GM23248 (cell line): ENCODE data around the gene LKAAEAR1. TPM values are rescaled to one million over a fixed set of nuclear protein-coding genes. Genes with fewer than 3 reads are reported as not detected.
"Not testable (repeated sequence)": the region's sequence is repeated elsewhere in the genome, so short reads cannot be mapped to it uniquely, and the experiment has no call there.

Source experiments
- DNase-seq: peaks from one replicate; pipeline ENCODE4 v3.0.0-alpha.2; 2015
- H2AFZ ChIP-seq: fragments of 200-600 bp; sonication (generic); 2 replicates; pipeline ENCODE4 v1.6.1; 2016; ENCODE audit warnings: antibody characterized with exemption
- H3F3A ChIP-seq: fragments of 200-600 bp; sonication (generic); 2 replicates; pipeline ENCODE4 v1.6.1; 2016; ENCODE audit warnings: mild to moderate bottlenecking, antibody characterized with exemption, mixed run types; ENCODE audit not compliant: insufficient read depth
- H3K27ac ChIP-seq: fragments of 200-600 bp; sonication (generic); 2 replicates; pipeline ENCODE4 v1.5.1; 2016; ENCODE audit warnings: mild to moderate bottlenecking
- H3K27me3 ChIP-seq: fragments of 200-600 bp; sonication (generic); replicated peaks from 2 replicates; pipeline ENCODE4 v1.6.1; 2016; ENCODE audit warnings: mild to moderate bottlenecking; ENCODE audit not compliant: insufficient read depth
- H3K36me3 ChIP-seq: fragments of 200-600 bp; sonication (generic); 2 replicates; pipeline ENCODE4 v1.6.1; 2016; ENCODE audit warnings: low read depth, mild to moderate bottlenecking
- H3K4me1 ChIP-seq: fragments of 200-600 bp; sonication (generic); 2 replicates; pipeline ENCODE4 v1.6.1; 2016; ENCODE audit warnings: mild to moderate bottlenecking; ENCODE audit not compliant: insufficient read depth
- H3K4me2 ChIP-seq: fragments of 200-600 bp; sonication (generic); one replicate; pipeline ENCODE4 v1.6.1; 2016; ENCODE audit warnings: mild to moderate bottlenecking; ENCODE audit not compliant: unreplicated experiment
- H3K4me3 ChIP-seq: fragments of 200-600 bp; sonication (generic); 2 replicates; pipeline ENCODE4 v1.5.1; 2016; ENCODE audit warnings: mild to moderate bottlenecking
- H3K79me2 ChIP-seq: fragments of 200-600 bp; sonication (generic); 2 replicates; pipeline ENCODE4 v1.6.1; 2016; ENCODE audit warnings: mild to moderate bottlenecking; ENCODE audit not compliant: insufficient read depth
- H3K9ac ChIP-seq: fragments of 200-600 bp; sonication (generic); 2 replicates; pipeline ENCODE4 v1.6.1; 2016; ENCODE audit warnings: mild to moderate bottlenecking
- H3K9me2 ChIP-seq: fragments of 200-600 bp; sonication (generic); 2 replicates; pipeline ENCODE4 v1.6.1; 2016; ENCODE audit warnings: mixed run types, mild to moderate bottlenecking, moderate library complexity; ENCODE audit not compliant: insufficient read depth
- H3K9me3 ChIP-seq: fragments of 200-600 bp; sonication (generic); one replicate; pipeline ENCODE4 v1.6.1; 2017; ENCODE audit warnings: low read depth
- H4K20me1 ChIP-seq: fragments of 200-600 bp; sonication (generic); 2 replicates; pipeline ENCODE4 v1.6.0; 2016; ENCODE audit not compliant: insufficient read depth
- EZH2 ChIP-seq: fragments of 200-600 bp; sonication (generic); IDR thresholded peaks from 2 replicates; pipeline ENCODE4 v1.6.1; 2018; ENCODE audit warnings: antibody characterized with exemption, mild to moderate bottlenecking; ENCODE audit not compliant: insufficient read depth, poor library complexity, severe bottlenecking
- EZH2phosphoT487 ChIP-seq: fragments of 200-600 bp; sonication (generic); IDR thresholded peaks from 2 replicates; pipeline ENCODE4 v1.6.1; 2018; ENCODE audit warnings: antibody characterized with exemption, moderate library complexity, mild to moderate bottlenecking, low read depth; ENCODE audit not compliant: insufficient read depth
- WGBS, 2 experiments: methylation state at CpG; one replicate each; pipeline ENCODE4 v1.1.6; 2015 to 2017; ENCODE audit warnings: low lambda C conversion rate in 2 of 2, low coverage in 1 of 2; ENCODE audit errors: missing lambda C conversion rate in 2 of 2; 5-methylcytosine and 5-hydroxymethylcytosine counted together
- in situ Hi-C: fragments of 300-500 bp; cut with MboI; formaldehyde crosslinking; loops from 2 replicates; pipeline ENCODE4 v1.15.0; 2020
- polyA plus RNA-seq: library from polyadenylated mRNA; unstranded; fragments of >200 nt; fragmentation: Nextera tagmentation; extraction: Ambion mirVana; gene quantifications from 2 replicates; pipeline ENCODE4 v1.2.1, GENCODE V29; 2016
- total RNA-seq: library from RNA; depleted of rRNA; stranded (reverse); fragments of >200 nt; shearing (Covaris generic); gene quantifications from 2 replicates; pipeline ENCODE4 v1.2.3, GENCODE V29; 2014

Gene LKAAEAR1
- total and polyA plus RNA-seq, 2 experiments from 2014 or later: 0.59 to 3.7 TPM

DNA sequence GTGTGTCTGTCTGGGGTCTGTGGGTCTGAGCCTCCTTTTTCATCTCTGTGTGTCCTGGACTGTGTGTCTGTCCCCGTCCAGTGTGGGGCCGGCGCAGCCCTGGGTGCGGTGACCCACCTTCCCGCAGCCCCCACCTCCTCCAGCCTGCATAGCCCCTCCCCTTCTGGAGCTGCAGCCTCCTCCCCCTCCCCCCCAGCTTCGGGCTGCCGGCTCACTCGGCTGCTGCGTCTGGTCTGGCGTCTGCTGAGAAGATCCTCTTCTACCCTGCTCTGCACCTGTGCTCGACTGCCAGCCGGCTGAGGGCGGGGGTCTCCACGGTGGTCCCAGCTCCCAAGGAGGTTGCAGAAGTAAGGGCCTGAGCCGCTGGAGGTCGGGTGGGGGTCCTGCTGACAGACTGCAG lies 7.6 kb upstream of the LKAAEAR1 start:
- TF ChIP-seq EZH2 (no peak), EZH2phosphoT487 (no peak)
- no peak for DNase-seq
- in situ Hi-C loops: no loop called here

GRCh38 chr20:64091340-64091739 lies 7.1 kb upstream of the LKAAEAR1 start:
- Histone ChIP-seq H3K27ac (no peak overlapping the region), H3K27me3 (peaks cover 2% of the 10 kb centered on the region; the same call in 1 of the 2 replicates), H3K4me3 (no peak overlapping the region), H3K9ac (no peak overlapping the region), H3K79me2 (no peaks in the 10 kb centered on the region), H3F3A (no peaks in the 10 kb centered on the region), H3K9me3 (no peaks in the 10 kb centered on the region), H3K4me1 (no peaks in the 10 kb centered on the region), H3K4me2 (no peak overlapping the region), H4K20me1 (no peaks in the 10 kb centered on the region), H2AFZ (no peak overlapping the region), H3K36me3 (no peaks in the 10 kb centered on the region), H3K9me2 (no peaks in the 10 kb centered on the region)
- WGBS, 2 experiments: 77 to 86% methylated on average over 18 to 19 of the region's 19 CpGs
- in situ Hi-C loops: no loop called here
- DNase-seq: no peak
- TF ChIP-seq EZH2phosphoT487 (no peak), EZH2 (no peak)

More for the DNA sequence above, 7.6 kb upstream of the LKAAEAR1 start:
- no peaks in the 10 kb centered on the region for H3K9me2 ChIP-seq
- H3K9me3 ChIP-seq: no peaks in the 10 kb centered on the region
- no peaks in the 10 kb centered on the region for H3K36me3 ChIP-seq
- H3K4me2 ChIP-seq: no peak overlapping the region
- no peaks in the 10 kb centered on the region for H3K4me1 ChIP-seq
- H3K27me3 ChIP-seq: no peaks in the 10 kb centered on the region
- H3K79me2 ChIP-seq: no peaks in the 10 kb centered on the region
- no peak overlapping the region for H2AFZ ChIP-seq
- no peak overlapping the region for H3K27ac ChIP-seq
- H4K20me1 ChIP-seq: no peaks in the 10 kb centered on the region
- no peak overlapping the region for H3K9ac ChIP-seq
- no peak overlapping the region for H3K4me3 ChIP-seq
- WGBS, 2 experiments: 2 to 15% methylated on average over 11 to 16 of the region's 16 CpGs
- H3F3A ChIP-seq: no peaks in the 10 kb centered on the region

GRCh38 chr20:64090165-64090564 lies 6.0 kb upstream of the LKAAEAR1 start:
- no peak overlapping the region for H3K9ac ChIP-seq
- no peak overlapping the region for H3K27ac ChIP-seq
- H3F3A ChIP-seq: no peaks in the 10 kb centered on the region
- TF ChIP-seq EZH2phosphoT487 (no peak), EZH2 (no peak)
- H4K20me1 ChIP-seq: no peaks in the 10 kb centered on the region
- in situ Hi-C loops: no loop called here
- H3K79me2 ChIP-seq: no peaks in the 10 kb centered on the region
- no peaks in the 10 kb centered on the region for H3K9me2 ChIP-seq
- 21 to 24% methylated on average over 10 of the region's 10 CpGs for WGBS, 2 experiments
- no peaks in the 10 kb centered on the region for H3K4me1 ChIP-seq
- DNase-seq: no peak
- H3K4me3 ChIP-seq: no peak overlapping the region
- H3K36me3 ChIP-seq: no peaks in the 10 kb centered on the region
- no peaks in the 10 kb centered on the region for H3K9me3 ChIP-seq
- no peak overlapping the region for H3K4me2 ChIP-seq
- no peak overlapping the region for H2AFZ ChIP-seq
- peaks cover 4% of the 10 kb centered on the region; the same call in 1 of the 2 replicates for H3K27me3 ChIP-seq

GRCh38 chr20:64088586-64088985 lies 4.4 kb upstream of the LKAAEAR1 start:
- H3K36me3 ChIP-seq, H3K4me1 ChIP-seq, H3F3A ChIP-seq, H3K9me2 ChIP-seq, H3K4me2 ChIP-seq, H3K9me3 ChIP-seq, H3K4me3 ChIP-seq, H3K27ac ChIP-seq, H3K79me2 ChIP-seq, in situ Hi-C loops, H3K27me3 ChIP-seq, H3K9ac ChIP-seq, H2AFZ ChIP-seq, H4K20me1 ChIP-seq: not testable (repeated sequence)
- peak; percentile 28 for DNase-seq

- not testable (repeated sequence) for DNase-seq
Measured at GRCh38 chr20:64087226-64087825, 3.1 kb upstream of the LKAAEAR1 start.

More at GRCh38 chr20:64087226-64087825, 3.1 kb upstream of the LKAAEAR1 start:
- in situ Hi-C loops, H3K36me3 ChIP-seq, H3K4me1 ChIP-seq, H3K79me2 ChIP-seq, H3F3A ChIP-seq, H4K20me1 ChIP-seq, H3K4me3 ChIP-seq, H3K9ac ChIP-seq, H3K27ac ChIP-seq, H3K4me2 ChIP-seq, H3K9me2 ChIP-seq, H2AFZ ChIP-seq, H3K27me3 ChIP-seq, H3K9me3 ChIP-seq: not testable (repeated sequence)
- WGBS, 2 experiments: 95 to 96% methylated on average over 5 to 10 of the region's 36 CpGs
